T-helper 1 cell treated with Interleukin-12 subunit alpha and Interleukin-12 subunit beta and Interleukin-4 antibody, amounts not matched to agents 30 ng/mL and 1 ng/mL, for 36 hours (primary cell): ENCODE data around the gene STIM1. TPM values are rescaled to one million over a fixed set of nuclear protein-coding genes. Genes with fewer than 3 reads are reported as not detected.
"Not testable (repeated sequence)": the region's sequence is repeated elsewhere in the genome, so short reads cannot be mapped to it uniquely, and the experiment has no call there.

Experiments used
- intact Hi-C: fragments of 100-400 bp; cut with micrococcal nuclease; formaldehyde crosslinking; loops from one replicate; pipeline ENCODE4 v1.15.1; 2024
- total RNA-seq: library from RNA; stranded (reverse); gene quantifications from 2 replicates; pipeline ENCODE4 v1.2.3, GENCODE V29; 2022

Gene STIM1
- total RNA-seq, 1 donor from 2014 or later, result 110 TPM

- intact Hi-C loops, result loop anchor here (1.0 to 2.0 kb wide), 9 partner anchors 13 to 240 kb away; partner anchors contain the start of gene RRM1
Measured at GRCh38 chr11:3853899-3854659, 1.4 kb upstream of the STIM1 start.

- intact Hi-C loops, result loop anchor here (1.0 to 2.0 kb wide), 9 partner anchors 13 to 240 kb away; partner anchors contain the start of gene RRM1
Measured at GRCh38 chr11:3854660-3854976, 846 bp upstream of the STIM1 start.

- intact Hi-C loops, result loop anchor here (1.0 to 5.0 kb wide), 6 partner anchors 31 to 751 kb away; partner anchors contain the start of genes NUP98, TRIM21 and TRIM68
Measured at GRCh38 chr11:3855808-3856491, 486 bp downstream of the STIM1 start.

GRCh38 chr11:3856856-3857553 is 1.5 kb downstream of the STIM1 start:
- intact Hi-C loops, result loop anchor here (5.0 kb wide), 3 partner anchors 330 to 750 kb away; partner anchors contain the start of genes TRIM21 and TRIM68

GRCh38 chr11:3857628-3858027 is 2.2 kb downstream of the STIM1 start:
- intact Hi-C loops, result loop anchor here (5.0 kb wide), 3 partner anchors 330 to 750 kb away; partner anchors contain the start of genes TRIM21 and TRIM68

GRCh38 chr11:3859373-3859881 is 4.0 kb downstream of the STIM1 start:
- intact Hi-C loops, result loop anchor here (1.0 to 5.0 kb wide), 4 partner anchors 12 to 748 kb away; partner anchors contain the start of genes TRIM21 and TRIM68

- intact Hi-C loops, result no loop called here
Measured at GRCh38 chr11:3860375-3860774, 4.9 kb downstream of the STIM1 start.

GRCh38 chr11:3860898-3861393 is 5.5 kb downstream of the STIM1 start:
- intact Hi-C loops, result not testable (repeated sequence)

- intact Hi-C loops, result no loop called here
Measured at GRCh38 chr11:3861683-3862082, 6.2 kb downstream of the STIM1 start.

GRCh38 chr11:3865388-3866193 is 10.1 kb downstream of the STIM1 start:
- intact Hi-C loops, result no loop called here

GRCh38 chr11:3866206-3866605 is 10.7 kb downstream of the STIM1 start:
- intact Hi-C loops, result no loop called here

- intact Hi-C loops, result no loop called here
Measured at GRCh38 chr11:3866836-3867208, 11.4 kb downstream of the STIM1 start.

GRCh38 chr11:3867209-3868091 is 12.0 kb downstream of the STIM1 start:
- intact Hi-C loops, result no loop called here

GRCh38 chr11:3873712-3874349 is 18.4 kb downstream of the STIM1 start:
- intact Hi-C loops, result no loop called here

GRCh38 chr11:3876613-3877012 is 21.1 kb downstream of the STIM1 start:
- intact Hi-C loops, result no loop called here

GRCh38 chr11:3877364-3878257 is 22.1 kb downstream of the STIM1 start:
- intact Hi-C loops, result no loop called here

- intact Hi-C loops, result no loop called here
Measured at GRCh38 chr11:3878258-3878584, 22.8 kb downstream of the STIM1 start.
